ENCODE measurements around the gene GOLGA8Q.
A peak's percentile ranks its signal among the peaks of the same experiment; 100 is the strongest.
"Not testable (repeated sequence)": the region's sequence is repeated elsewhere in the genome, so short reads cannot be mapped to it uniquely, and the experiment has no call there.

The GOLGA8Q gene, protein sequence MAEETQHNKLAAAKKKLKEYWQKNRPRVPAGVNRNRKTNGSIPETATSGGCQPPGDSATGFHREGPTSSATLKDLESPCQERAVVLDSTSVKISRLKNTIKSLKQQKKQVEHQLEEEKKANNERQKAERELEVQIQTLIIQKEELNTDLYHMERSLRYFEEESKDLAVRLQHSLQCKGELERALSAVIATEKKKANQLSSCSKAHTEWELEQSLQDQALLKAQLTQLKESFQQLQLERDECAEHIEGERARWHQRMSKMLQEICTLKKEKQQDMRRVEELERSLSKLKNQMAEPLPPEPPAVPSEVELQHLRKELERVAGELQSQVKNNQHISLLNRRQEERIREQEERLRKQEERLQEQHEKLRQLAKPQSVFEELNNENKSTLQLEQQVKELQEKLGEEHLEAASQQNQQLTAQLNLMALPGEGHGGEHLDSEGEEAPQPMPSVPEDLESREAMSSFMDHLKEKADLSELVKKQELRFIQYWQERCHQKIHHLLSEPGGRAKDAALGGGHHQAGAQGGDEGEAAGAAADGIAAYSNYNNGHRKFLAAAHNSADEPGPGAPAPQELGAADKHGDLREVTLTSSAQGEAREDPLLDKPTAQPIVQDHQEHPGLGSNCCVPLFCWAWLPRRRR

DNA sequence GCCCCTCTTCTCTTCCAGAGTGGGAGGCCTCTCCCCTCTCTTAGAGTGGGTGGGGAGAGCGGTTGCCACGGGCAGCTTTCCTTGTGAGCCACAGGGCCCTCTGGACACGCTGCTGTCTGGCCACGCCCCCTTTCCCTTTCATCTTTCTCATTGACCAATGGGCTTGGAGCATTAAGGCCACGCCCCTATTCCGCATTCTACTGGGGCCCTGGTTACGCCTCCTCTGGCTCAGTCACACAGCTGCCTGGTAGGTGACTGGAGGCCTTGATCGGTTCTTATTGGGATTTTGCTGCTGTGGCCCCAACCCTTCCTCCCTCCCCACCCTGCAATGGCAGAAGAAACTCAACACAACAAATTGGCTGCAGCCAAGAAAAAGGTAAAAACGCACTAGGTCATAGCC, at the start of gene GOLGA8Q:
Gene GOLGA8Q (plus strand): TSS at position 301 of the 400 bp plus-strand sequence. CDS start 28 bp downstream, at position 329.
- not testable (repeated sequence) for DNase-seq (ENCODE audit: low spot score)

DNA sequence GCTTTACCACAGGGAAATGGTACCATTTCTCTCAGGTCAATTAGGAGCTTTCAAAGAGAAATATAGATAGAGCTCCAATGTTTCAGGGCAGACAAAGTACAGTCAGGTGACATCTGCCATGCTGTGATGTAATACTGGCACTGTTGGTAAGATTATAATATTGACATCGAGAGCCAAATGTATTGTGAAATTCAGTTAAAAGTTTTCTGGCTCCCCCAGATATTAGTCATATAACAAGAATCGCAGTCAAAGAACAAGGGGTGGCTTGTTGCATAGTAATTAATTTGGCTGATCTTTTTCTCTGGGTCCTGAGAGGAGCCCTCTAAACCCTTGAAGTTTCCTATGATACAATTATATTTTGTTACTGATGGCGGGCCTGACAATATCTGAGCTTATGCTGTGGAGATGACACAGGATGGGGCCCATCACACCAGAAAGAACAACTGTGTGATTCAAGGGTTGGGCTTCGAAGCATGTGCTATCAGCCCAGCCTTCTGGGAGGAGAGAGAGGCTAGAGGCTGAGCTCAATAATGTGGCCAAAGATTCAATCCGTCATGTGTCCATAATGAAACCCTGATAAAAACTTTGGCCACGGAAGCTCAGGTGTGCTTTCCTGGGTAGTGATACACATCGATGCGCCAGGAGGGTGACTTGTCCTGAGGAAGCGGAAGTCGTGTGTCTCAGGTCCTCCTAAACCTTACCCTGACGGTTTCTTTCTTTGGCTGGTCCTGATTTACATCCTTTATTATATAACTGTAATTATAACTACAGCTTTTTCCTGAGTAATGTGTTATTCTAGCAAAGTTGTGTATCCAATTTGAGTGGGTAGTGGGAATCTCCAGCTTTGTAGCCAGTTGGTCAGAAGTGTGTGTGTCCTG, 48.7 kb upstream of the GOLGA8Q start:
- DNase-seq (ENCODE audit: low spot score) = not testable (repeated sequence)

DNA sequence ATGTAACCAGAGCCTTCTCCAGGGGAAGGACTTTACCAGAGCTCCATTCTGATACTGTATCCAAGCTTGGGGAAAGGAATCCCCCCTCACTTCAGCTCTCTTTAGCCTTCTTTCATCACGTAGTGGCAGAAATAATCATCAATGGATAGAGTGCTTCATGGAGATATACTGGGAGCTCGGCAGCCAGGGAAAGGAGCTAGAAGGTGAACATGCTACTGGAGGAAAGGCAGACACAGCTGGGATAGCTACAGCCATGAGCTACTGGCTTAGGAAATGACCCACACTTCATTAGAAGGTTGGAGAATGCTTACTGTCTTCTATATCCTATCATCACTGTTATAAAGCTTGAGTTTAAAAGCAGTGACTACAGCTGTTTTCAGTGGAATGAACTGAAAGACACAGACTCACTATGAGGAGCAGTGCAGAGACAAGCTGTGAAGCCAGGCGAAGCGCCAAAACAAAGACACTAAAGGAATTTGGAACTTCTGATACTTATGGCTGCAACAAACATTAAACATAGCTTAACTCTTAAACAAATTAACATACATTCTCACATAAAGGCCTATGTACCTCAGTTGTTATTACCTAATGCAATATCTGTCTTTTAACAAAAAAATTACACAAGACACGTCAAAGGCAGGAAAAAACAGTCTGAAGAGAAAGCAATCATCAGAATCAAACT, 47.5 kb upstream of the GOLGA8Q start:
- not testable (repeated sequence) for DNase-seq (ENCODE audit: low spot score)

DNA sequence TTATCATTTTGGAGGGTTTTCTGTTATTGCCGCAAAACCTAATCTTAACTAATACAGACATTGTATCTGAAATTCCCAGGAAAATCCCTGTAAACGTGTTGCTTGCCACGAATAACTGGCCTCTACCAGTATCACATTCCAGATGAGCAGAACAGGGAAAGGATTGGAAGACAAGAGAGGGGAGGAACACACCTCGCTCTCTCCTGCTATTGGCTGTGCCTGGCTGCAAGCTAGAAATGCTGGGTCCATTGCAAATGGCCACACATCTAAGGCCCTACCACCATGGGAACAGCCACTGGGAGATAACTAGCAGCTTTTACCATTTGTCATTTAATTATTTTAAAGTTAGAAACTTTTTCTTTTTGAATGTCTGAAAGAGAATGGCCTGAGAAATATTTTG, 37.3 kb upstream of the GOLGA8Q start:
- not testable (repeated sequence) for DNase-seq (ENCODE audit: low spot score)

DNA sequence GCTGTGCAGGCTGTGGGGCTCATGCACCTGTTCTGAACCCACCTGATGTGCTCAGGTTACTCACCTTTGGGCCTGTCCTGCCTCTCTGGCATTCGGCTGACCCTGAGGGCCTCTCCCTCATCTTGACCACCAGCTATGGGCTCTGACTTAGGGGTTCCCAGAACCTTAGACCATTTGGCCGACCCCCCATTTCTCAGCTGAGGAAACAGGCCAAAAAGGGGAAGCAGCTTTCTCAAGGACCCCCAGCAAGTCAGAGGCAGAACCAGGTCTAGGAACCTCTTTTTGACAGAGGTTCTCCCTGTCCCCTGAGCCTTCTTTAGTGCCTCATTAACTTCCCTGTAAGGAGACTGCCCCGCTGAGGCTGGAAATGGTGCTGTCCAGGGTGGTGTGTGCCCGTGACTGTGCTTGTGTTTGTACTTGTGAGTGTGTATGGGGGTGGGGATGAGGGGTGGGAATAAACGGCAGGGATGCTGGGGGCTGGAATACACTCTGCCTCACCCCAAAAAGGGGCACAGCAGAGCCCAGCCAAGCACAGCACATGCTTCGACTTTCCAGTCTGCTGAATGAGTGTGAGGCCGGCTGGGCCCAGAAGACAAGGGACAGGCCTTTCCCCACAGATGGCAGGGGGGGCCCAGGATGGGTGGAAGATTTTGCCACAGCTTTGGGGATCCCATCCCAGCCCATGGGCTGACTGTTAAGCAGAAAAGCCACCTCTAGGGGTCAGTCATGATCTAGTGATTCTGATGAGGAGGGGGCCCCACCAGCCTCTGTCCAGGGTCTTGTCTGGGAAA, 28.2 kb upstream of the GOLGA8Q start:
- not testable (repeated sequence) for DNase-seq (ENCODE audit: low spot score)

DNA sequence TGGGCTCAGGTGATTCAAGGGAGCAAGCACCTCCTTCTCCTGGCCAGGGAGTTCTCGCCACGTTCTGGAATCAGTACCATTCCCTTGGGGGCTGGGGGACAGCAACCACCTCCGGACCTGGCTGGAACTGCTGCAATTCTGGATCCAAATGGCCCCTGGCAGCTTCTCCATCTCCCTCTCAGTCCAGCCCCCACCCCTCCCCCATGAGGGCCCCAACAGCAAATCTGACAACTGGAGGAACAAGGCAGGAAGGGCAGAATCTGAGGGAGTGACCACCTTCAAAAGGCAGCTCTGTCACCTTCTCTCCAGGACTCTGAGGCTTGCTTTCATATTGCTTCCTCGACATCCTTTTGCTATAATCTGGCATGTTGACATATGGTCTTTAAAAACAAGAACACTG, 25.9 kb upstream of the GOLGA8Q start:
- not testable (repeated sequence) for DNase-seq (ENCODE audit: low spot score)

DNA sequence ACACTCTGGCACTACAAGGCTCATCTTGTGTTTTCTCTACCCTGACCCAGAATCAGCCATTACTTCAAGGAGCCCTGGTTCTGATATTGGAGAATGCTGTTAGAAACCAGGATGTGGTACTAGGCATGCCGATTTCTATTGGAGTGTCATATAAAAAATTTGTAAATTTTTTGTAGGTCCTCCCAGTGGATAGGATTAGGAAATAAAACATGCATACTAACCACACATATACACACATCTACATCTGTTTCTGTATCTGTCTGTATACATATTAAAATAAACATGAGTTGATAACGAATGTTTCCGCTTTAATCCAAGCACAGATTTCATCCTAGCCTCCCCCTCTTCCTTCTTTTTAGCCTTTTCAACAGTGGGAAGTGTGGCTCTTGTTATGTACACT, 22.8 kb upstream of the GOLGA8Q start:
- not testable (repeated sequence) for DNase-seq (ENCODE audit: low spot score)

DNA sequence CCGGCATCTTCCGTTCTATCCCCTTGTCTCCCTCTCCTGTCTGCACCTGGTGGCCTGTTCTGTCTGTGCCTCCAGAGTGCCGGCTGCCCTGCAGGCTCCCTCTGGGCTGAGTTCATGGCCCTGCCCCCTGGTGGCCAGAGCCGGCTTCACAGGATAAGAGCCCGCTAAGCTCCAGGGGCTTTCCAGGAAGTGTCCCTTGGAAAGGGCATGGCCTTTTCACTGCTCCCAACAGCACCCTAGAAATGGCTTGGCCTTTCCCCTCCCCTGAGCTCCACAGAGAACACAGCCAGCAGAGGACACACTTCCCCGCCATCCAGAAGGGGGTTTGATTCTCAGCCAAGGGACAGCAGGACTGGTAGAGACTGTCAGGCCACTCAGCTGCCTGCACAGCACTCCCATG, 15.1 kb downstream of the GOLGA8Q start:
- peak; percentile 0 for DNase-seq (ENCODE audit: low spot score)

DNA sequence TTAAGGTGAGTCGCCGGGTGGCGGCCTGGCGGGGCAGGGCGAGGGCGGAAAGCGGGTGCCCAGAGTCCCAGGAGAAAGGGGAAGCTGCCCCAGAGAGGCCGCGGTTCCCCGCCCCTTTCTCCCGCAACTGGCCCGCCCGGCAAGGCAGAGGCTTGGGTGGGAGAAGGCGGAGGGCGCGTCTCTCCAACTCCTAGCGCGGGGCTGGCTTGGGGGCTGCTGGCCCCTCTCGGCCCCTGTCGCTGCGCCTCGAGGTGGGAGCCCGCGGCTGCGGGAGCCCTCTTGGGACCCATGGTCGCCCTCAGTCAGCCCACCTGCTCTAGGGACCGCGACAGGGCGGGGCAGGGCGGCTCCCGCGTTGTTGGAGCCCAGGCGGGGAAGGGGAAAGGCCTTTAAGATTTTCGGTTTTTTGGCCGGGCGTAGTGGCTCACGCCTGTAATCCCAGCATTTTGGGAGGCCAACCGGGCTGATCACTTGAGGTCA, 21.2 kb downstream of the GOLGA8Q start:
- DNase-seq (ENCODE audit: low spot score) = not testable (repeated sequence)

DNA sequence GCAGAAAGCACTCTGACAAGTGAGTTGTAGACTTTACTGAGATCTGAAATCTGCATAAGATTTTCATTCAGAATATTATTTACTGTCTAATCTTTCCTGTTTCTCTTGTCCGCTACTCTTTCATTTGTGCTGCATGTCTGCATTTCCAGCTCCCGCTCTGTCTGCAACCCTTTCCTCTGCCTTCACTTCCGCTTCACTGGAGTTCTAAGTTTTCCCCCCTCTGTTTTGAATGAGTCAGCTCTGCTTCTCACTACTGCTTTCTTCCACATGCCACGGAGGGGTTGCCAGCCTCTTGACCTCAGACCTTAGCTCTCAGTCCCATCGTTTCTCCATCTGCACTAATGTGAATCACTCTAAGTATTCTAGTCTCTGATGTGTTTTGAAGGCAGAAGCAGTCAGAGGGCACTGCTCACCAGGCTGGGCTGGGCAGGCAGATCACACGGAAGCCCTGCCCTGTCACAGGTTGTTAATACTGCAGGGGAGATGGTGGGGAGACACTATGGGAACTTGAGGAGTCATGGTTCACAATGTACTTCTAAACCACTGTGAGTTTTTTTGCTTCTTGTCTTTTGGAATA, 27.6 kb downstream of the GOLGA8Q start:
- not testable (repeated sequence) for DNase-seq (ENCODE audit: low spot score)

DNA sequence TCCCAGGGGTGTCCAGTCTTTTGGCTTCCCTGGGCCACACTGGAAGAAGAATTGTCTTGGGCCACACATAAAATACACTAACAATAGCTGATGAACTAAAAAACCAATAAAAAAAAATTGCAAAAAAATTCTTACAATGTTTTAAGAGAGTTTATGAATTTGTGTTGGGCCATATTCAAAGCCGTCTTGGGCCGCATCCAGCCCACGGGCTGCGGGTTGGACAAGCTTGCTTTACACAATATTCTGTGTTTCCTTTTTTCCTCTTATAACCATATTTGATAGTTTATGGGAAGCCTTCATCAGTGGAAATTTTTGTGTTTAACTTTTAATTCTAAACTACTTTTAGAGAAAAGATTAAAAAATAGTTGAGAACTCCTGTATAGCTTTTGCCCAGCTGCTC, 28.9 kb downstream of the GOLGA8Q start:
- DNase-seq (ENCODE audit: low spot score) = not testable (repeated sequence)

DNA sequence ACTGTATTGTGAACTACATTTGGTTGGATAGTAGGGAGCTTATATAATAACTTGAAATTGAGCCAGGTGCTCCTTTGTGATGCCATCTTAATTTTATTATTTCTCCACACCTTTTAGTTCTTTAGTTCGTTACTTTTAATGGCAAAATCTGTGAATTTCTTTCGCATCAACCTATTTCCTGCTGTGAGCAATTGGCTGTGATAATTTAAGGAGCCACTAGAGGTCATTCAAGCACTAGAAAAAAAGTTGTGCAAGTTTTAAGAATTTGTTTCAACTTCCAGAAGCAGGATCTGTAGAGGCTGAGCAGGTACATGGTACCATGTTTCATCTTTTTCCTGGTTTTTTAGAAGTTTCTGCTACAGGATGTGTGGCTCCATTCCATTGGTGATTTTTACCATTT, 47.1 kb downstream of the GOLGA8Q start:
- not testable (repeated sequence) for DNase-seq (ENCODE audit: low spot score)

DNA sequence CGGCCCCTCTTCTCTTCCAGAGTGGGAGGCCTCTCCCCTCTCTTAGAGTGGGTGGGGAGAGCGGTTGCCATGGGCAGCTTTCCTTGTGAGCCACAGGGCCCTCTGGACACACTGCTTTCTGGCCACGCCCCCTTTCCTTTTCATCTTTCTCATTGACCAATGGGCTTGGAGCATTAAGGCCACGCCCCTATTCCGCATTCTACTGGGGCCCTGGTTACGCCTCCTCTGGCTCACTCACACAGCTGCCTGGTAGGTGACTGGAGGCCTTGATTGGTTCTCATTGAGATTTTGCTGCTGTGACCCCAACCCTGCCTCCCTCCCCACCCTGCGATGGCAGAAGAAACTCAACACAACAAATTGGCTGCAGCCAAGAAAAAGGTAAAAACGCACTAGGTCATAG, 51.9 kb downstream of the GOLGA8Q start, which contains the start of gene GOLGA8H:
Gene GOLGA8H (plus strand): TSS at position 233 of the 400 bp plus-strand sequence. CDS start 98 bp downstream, at position 331.
- DNase-seq (ENCODE audit: low spot score) = not testable (repeated sequence)

All from LoVo (cell line).